NCI-H2107 treated with DMSO at 0.1 percent for 48 hours (cell line): Measurements from ENCODE around the gene SH3RF3.
"Not testable (repeated sequence)": the region's sequence is repeated elsewhere in the genome, so short reads cannot be mapped to it uniquely, and the experiment has no call there.

Experiments used
- DNase-seq: peaks from one replicate; lab custom pipeline; 2025; ENCODE audit not compliant: unreplicated experiment; lab: John Stamatoyannopoulos, UW

SH3RF3 gene

DNA sequence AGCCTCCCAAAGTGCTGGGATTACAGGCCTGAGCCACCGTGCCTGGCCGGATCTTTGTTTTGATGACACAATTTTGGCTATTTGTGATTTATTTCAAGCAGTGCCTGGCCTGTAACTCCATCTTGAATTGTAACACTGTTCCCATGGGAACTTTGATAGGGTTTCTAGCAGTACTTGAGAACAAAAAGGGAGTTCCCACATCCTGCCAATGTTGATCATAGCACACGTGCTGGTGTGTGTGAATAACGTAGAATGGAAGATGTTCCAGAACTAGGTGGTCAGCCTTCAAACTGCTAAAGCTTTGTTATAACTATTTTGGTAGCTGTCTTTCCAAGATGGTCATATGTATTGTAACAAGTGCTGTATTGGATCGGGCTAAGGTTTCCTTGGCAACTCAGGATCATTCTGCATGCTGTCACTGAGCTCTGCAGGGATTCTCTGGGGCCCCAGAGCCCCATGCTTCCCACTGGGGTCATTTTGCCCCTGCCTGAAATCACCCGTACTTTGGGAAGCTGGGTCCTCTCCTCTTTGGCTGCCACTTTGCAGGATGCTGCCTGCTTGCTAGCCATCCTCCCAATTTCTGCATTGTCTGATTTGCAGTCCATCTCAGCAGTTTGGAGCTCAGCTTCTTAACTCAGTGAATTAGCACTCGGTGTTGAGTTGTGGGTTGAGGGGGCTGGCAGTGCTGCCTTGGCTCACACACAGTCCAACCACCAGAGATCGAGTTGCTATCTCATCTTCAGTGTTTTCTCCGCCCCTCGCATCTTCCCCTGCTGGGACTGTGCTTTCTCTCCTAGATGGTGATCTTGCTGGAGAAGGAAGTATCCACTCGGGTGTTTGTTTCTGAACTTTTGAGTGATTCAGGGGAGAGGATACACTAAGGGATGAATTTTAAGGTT, 26.8 kb downstream of the SH3RF3 start:
- no peak for DNase-seq

DNA sequence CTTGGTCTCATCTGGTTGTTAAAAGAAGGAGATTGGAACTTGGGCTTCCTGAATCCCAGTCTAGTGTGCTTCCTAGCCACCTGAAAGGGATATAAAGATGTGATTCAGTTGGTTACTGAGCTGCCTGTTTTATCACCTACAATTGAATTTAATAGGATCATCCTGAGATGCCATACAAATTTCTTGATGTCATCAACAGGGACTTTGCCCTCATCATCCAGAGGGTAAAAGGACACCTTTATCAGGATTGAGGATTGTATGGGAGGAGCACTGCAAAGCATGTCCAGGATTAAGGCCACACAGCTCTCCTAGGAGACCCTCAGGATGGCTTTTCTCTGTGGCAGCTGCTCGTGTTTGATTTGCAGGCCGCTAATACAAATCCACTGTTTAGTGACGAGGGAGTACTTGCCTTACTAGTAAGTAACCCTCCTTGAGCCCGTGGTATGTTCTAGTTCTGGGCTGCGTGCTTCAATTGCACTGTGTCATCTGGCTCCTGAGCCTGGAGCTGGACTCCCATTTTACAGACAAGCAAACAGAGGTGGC, 28.6 kb downstream of the SH3RF3 start:
- no peak for DNase-seq

DNA sequence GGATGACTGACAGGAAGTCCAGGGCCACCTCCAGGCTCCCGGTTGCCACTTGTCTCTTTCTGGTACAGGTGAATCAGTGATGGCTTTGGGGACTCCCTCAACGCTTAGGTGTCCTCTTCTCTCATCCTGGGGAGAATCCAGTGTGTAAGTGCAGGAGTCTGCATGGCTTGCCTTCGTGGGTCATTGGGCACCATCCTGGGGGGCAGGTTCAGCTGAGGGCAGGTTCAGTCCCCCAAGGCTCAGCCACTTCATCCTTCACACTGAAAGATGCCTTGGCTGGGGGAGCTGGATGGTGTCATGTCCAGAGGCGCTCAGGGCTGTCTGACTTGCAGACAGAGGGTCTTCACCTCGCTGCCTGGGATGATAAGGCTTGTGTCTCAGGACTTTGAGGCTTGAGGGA, 29.2 kb downstream of the SH3RF3 start:
- DNase-seq, result no peak

DNA sequence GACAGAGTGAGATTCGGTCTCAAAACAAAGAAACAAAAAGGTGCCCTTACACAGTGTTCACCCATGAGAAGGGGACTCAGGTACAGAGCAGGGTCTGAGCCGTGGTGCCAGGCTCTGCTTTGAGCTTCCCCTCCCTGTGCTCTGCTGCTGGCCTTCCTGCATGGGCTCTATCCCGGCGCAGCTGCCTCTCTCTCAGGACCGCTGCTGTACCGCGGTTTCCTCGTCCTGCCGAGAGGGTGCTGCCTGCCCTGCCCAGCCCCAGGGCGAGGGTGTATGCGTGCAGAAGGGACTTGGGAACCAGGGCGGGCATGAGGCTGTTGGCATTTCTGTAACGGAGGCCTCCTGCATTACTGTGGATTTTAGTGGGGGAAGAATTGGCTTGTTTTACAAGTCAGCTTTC, 30.1 kb downstream of the SH3RF3 start:
- no peak for DNase-seq

DNA sequence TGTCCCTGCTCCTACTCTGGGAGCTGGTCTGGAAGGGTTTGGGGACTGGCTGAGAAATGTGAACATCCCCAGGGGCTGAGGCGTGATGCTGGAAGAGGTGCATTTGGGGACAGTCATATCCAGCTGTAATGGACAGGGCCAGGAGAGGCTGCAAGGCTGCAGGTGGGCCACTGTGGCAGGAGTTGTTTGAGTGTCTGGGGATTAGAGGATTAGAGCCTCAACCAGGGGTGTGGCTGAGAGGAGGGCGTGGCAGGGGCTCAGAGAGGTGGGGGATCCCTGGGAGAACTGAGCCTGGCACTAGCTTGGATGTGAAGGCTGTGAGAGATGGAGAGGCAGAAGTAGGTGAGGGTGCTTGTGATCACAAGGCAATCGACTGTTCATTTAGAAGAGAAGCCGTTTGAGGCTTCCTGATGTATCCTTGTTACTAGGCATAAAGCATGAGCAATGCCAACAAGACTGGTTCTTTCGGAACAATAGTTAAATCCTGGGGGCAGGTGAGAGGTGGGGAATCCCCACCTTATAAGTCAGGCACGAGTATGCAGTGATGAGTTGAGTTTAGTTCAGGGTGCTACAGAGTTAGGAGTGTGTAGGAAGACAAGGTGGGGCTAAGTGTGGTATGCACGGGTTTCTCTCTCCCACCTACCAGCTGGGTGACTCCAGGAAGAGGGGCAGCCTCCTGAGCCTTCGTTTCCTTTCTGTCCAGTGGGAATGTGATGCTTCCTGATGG, 31.9 kb downstream of the SH3RF3 start:
- DNase-seq, result no peak

DNA sequence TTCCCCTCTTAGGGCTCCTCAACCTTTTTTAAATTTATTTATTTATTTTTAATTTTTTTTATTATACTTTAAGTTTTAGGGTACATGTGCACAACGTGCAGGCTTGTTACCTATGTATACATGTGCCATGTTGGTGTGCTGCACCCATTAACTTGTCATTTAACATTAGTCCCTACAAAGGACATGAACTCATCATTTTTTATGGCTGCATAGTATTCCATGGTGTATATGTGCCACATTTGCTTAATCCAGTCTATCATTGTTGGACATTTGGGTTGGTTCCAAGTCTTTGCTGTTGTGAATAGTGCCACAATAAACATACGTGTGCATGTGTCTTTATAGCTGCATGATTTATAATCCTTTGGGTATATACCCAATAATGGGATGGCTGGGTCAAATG, 33.4 kb downstream of the SH3RF3 start:
- not testable (repeated sequence) for DNase-seq

DNA sequence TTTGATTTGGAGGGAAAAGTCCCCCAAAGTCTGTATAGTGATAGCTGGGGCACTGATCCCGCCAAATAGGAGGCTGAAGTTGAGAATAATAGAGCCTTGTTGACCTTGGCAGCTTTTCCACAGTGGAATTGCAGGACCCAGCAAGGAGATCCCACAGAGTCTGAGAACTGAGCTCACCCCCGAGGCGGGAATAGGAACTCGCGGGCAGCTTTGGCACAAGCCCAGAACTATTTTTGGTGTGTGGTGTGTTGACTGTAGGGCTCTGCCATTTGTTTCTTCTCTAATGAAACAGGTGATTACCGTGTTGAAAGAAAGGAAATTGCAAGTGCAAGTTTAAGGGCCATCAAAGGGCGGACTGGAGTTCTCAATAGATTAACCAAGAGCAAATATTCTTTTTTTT, 34.0 kb downstream of the SH3RF3 start:
- DNase-seq, result peak; percentile 51

DNA sequence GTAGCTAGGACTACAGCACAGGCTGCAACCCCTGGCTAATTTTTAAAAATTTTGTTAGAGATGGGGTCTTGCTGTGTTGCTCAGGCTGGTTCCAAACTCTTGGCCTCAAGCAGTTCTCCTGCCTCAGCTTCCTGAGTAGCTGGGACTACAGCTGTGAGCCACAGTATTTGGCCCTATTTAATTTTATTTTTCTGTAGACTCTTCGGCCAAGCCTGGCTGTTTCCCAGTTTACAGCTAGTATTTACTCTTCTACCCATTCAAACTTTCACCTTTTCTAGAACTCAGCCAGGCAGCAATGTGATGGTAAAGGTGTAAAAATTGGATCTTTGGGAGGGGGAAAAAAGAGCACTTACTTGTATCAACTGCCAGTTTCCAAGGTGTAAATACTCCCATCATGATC, 35.3 kb downstream of the SH3RF3 start:
- no peak for DNase-seq

DNA sequence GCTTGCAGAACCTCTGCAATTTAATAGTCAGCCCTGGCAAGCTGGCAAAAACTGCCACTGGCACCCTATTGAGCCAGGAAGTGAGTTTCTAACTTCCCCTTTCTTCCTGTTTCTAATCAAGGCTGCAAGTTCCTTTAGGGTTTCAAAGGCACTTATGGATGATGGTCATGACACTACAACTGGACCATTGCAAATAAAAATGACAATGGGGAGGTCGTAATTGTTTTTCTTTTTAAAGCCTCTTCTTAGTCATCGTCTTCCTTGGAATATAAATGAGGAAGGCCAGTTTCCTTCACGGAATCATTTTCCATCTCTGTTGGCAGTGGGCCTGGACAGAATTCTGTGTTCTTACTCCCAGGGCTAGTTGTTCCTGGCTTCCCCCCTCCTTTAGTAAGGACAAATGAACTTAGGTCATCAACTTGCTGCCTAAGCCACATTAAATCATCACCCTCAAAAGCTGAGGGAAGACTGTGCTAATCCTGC, 35.8 kb downstream of the SH3RF3 start:
- DNase-seq, result no peak

DNA sequence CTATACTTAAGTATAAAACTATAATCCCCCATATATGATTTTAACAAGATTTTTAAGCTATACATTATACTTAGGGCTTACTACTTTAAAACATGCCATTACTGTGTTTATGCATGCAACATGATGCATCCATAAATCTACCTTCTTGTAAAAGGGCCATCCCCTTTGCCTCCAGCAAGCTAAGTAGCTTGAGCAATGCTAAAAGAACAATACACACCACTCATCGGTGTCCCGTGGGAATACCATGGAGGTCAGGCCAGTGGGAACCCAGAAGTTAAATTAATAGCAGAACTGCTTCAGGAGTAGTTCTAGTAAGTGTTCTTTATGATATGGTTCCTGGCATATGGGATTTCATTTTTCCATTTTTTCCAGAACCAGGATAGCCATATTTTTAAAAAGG, 37.8 kb downstream of the SH3RF3 start:
- DNase-seq, result no peak

DNA sequence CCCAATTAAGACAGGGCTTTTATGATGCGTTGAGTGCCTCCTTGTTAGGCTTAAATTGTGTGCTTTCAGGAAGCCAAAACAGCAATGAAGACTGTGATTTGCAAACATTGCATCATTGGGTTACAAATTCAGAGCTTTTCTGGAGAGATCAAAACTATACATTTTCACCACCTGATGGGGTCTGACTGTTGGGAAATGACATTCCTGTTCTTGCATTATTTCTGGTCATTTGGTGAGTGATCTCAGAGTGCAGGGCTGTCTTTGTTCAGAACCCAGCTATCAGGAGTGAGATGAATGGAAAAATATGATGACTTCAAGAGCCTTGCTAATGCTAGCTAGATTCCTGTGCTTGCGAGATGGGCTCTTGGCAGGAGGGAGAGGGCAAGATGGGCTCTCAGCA, 39.1 kb downstream of the SH3RF3 start:
- DNase-seq, result no peak

DNA sequence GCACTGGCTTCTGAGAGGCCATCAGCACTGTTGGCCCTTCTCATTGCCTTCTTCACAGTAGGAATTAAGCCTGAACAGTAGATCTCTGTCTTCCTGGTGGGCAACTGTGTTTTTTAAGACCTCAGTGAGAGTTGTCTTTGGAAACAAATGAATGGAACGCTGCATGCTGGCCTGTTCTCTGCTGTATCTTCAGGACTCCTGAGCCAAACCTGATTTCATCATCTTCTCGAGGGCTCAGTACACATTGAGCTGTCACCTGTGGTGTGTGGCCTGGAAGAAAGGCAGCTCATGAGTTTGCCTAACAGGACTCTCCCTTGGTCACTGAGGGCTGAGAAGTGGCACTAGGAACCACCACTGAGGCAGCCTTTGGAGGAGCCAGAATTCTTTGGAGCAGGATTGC, 39.7 kb downstream of the SH3RF3 start:
- no peak for DNase-seq

DNA sequence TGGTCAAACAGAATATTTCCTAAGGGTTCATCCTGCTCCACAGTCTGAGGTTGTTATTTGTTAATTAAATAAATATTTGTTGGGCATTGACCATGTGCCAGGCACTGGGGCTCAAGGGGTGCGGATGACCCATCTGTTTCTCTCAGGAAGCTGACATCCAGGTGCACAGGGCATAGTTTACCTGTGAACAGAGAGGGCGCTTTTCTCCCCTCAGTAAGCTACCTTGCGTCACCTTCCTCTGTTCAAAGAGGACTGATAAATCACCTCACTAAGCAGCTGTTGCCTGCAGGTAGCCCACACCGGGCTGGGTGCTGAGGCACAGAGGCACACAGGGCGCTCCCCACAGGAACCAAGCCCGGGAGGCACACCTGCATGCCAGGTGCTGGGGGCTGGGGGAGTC, 41.6 kb downstream of the SH3RF3 start:
- DNase-seq, result no peak

DNA sequence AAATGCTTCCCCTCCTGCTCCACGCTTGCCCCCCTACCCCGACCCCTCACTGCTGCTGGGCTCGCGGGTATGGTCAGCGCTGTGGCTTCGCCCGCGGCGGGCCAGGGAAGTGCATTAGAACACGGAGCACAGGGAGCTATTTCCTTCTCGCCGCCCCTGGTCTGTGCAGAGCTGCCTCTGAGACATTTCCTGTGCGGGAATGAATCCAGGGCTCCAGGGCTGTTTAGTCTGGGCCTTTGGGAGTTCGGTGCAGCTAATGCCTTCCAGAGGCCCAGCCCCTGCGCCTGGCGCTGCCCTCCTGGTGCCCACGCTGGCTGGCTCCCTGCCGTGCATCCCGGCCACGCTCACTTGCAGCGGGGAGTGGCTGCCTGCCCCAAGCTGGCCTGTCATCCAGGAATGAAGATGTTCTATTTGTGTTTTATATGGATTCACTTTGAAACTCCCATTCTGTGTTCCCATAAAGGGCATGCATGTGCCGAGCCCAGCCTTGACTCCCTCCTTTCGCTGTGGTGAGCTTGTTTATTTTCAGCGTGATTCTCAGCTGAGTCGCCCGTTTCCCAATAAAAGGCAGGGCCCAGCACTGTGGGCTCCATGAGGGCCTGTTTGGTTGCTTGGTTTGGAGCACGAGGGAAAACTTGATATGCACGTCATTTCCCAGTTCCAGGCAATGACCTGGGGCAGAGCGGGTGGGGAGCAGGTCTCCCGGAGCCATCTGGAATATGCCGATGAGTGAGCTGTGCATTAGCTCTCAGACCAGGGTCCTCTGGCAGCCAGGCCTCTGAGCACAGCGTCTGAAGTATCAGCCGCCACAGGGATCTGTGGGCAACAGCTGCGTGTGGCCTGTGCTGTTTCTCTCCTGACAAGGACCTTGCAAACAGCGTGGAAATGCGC, 42.7 kb downstream of the SH3RF3 start:
- no peak for DNase-seq

DNA sequence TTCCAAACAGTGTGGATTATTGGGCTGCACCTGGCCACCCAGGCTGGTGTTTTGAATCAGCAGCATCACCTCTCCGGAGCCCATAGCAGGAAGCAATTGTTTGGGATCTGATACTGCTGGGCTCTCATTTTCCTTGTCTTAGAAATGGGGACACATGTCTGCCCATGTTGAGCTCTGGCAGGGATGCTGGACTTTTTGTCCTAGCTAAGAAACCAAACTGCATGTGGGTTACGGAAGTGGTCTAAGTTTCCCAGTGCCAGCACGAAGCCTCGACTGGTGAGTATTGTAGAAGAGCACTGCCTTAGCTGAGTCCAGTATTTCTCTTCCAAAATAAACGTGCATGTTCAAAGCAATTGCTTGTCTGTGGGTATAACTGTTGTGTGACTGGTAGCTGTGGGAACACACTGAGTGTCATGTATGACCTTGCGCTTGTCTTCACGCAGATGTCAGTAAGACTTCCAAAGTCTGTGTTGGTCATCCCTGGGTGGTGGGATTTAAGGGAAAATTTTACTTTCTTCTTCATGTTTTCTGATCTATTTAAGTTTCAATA, 43.6 kb downstream of the SH3RF3 start:
- DNase-seq, result no peak

DNA sequence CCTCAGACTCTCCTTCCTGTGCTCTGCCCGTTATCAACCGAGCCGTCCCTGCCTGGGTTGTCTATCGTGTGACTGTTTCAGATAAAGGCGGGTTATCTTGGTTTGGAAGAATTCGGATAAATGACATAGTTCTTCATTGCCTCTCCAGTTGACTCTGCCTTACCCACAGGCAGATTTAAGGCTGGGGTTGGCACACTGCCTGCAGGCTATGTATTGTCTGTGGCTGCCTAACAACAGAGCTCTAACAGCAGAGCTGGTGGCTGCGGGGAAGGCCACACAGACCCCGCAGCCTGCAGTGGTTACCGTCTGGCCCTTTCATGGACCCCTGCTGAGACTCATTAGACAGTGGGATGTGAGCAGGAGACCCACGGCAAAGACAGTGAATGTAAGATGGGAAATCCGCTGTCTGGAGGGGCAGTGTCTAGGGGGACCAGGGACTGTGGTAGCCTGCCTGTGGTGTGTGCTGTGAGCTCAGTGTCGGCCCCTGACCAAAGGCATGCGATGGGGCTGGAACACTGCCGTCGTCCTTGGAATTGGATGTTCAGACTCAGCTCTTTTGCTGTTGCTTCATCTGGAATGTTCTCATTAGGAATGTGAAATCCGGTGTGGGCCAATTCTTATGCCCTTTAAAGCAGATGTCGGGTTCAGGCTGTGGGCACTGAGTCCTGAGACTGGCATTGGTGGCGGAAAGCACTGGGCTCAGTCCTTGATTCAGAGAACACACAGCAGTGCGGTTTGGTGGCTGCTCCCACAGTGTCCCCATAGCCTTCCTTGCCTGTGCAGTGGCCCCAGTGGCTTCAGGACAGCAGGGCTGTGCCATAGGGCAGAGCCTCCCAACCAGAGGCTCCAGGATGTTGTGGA, 44.5 kb downstream of the SH3RF3 start:
- no peak for DNase-seq

DNA sequence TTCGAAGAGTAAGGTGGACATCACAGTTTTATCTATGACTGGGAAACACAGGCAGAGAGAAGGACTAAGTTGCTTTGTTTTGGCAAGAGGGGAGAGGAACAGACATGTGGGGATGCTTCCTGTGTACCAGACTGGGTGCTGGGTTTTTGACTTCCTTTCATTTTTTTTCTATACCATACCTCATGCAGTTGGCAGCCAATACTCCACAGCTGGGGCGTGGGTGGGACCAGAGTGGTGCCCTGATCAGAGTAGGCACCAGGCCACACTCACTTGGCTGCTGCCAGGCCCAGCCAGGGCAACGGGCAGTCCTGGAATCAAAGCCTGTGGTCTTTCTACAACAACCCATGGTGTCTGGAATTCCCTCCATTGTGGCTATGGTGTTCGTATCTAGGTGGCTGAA, 45.2 kb downstream of the SH3RF3 start:
- no peak for DNase-seq

DNA sequence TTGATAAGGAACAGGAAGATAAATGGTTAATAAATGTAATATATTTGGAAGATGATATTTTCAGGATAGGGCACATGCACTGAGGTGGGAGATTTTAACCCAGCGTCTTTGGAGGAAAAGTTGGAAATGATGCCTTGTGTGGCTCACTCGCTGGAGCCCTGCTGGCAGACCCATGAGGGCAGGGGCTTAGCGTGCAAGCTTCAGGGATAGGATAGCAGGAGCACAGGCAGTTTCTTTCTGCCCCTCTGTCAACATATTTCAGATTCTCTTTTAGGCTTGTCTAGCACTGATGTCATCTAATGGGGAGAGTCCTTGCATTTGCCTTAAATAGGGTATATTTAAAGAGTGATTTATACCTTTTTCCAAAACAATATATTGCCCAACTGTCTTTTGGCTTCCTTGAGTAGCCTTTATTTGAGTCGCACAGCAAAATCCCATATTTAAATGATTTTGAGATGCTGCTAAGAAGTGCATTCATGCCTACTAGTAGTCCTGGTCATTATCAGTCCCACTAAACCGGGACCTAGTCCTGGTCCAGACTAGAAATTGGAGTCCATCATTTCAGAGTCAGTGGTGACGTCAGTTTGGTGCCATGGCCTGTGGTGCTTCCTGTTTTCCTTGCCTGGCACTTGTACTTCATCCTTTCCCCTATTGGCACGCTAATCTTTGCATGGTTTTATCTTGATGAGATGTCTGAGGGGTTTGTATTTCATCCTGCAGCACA, 45.8 kb downstream of the SH3RF3 start:
- DNase-seq, result no peak

DNA sequence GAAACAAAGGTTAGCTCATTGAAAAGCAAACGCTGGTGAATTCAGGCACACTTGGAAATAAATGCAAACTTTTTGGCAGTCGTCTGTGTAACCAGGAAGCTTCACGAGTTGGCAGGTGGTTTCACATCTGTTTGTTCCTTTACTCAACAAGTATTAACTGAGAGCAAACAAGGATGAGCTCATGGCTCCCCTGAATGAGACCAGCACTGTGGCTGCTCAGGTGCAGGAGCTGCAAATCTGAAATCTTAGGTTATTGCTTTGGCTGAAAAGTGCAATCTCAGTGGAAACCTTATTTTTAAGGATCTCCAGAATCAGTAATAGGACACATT, 46.3 kb downstream of the SH3RF3 start:
- DNase-seq, result no peak
